ENCODE results near the gene HMGXB4.

DNA sequence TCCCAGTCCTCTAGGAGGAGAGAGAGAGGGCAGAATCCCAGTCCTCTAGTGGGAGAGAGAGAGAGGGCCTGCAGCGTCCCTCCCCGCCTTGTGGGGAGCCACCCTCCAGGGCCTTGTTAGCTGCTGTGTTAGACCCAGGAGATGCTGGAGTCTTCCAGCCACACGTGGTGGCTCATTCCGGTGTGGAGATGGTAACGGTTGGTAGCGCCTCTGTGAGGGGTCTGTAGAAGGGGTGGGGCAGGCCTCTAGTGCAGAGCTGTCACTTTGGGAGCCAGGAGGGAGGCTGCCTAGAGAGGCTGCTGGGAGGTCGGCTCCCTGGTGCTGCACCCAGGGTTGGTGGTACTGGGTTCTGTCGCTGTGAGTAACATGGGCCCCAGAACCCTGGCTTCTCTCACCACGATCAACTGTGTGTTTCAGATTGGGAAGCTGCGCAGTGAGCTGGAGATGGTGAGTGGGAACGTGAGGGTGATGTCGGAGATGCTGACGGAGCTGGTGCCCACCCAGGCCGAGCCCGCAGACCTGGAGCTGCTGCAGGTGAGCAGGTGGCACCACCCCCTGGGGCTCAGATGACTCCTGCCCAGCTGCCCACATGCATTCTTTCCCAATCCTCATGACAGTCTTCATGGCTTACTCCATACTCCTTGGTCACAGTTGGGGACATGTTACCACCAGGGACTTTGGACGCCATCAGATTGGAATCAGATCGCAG, 69.7 kb downstream of the HMGXB4 start:
- TF ChIP-seq, protein P1, sequence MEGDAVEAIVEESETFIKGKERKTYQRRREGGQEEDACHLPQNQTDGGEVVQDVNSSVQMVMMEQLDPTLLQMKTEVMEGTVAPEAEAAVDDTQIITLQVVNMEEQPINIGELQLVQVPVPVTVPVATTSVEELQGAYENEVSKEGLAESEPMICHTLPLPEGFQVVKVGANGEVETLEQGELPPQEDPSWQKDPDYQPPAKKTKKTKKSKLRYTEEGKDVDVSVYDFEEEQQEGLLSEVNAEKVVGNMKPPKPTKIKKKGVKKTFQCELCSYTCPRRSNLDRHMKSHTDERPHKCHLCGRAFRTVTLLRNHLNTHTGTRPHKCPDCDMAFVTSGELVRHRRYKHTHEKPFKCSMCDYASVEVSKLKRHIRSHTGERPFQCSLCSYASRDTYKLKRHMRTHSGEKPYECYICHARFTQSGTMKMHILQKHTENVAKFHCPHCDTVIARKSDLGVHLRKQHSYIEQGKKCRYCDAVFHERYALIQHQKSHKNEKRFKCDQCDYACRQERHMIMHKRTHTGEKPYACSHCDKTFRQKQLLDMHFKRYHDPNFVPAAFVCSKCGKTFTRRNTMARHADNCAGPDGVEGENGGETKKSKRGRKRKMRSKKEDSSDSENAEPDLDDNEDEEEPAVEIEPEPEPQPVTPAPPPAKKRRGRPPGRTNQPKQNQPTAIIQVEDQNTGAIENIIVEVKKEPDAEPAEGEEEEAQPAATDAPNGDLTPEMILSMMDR (IDR thresholded peaks at IDR 0.05) = no peak
- no peak for TF ChIP-seq POLR2A (IDR thresholded peaks at IDR 0.05)

Measured in testis (tissue), 2 donors.